GM19467 (cell line): ENCODE results near the gene TRPV3.
"Not testable (repeated sequence)": the region's sequence is repeated elsewhere in the genome, so short reads cannot be mapped to it uniquely, and the experiment has no call there.

Experiments used
- ATAC-seq: cut with Tn5 transposase; IDR thresholded peaks from one replicate; pipeline ENCODE4 v1.9.1; 2021; ENCODE audit warnings: mild to moderate bottlenecking, moderate library complexity; ENCODE audit not compliant: unreplicated experiment

Gene TRPV3

DNA sequence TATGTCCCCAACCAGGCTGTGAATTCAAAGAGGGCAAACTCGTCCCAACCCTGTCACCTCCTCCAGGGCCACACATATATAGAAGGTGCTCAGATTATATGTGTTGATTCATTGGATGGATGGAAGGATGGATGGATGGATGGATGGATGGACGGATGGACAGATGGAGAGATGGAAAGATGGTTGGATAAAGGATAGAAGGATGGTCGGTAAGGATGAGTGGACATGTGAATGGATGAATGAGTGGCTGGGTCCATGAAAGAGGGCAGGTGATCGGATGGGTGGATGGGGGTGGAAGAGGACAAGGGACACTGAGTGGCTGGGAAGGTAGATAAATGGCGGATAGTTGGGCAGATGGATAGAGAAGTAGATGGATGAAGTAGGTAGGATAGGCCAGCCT is 30.1 kb downstream of the TRPV3 start:
- no peak for ATAC-seq

- ATAC-seq = no peak
Measured at GRCh38 chr17:3526971-3527370, 30.6 kb downstream of the TRPV3 start.

GRCh38 chr17:3526491-3526890 is 31.1 kb downstream of the TRPV3 start:
- ATAC-seq = no peak

GRCh38 chr17:3524024-3524423 is 33.6 kb downstream of the TRPV3 start:
- no peak for ATAC-seq

- not testable (repeated sequence) for ATAC-seq
Measured at GRCh38 chr17:3519472-3519871, 38.1 kb downstream of the TRPV3 start.

DNA sequence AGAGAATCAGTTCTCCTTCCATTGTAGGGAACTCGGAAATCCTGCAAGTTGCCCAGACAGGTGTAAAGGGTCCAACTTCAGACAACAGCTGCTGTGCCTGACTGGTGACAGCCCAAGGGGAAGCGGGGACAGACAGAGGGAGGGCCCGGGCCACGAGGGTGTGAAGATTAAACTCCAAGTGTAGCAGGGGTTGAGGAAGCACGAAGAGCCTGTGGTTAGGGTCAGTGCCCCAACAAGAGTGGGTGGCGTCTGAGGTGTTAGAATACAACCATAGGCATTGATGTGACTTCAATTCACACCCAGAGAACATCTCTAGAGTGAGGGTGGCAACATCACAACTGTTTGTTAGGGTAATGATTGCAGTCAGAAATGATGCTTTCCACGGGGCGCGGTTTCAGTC is 42.7 kb downstream of the TRPV3 start:
- no peak for ATAC-seq

GRCh38 chr17:3514167-3514566 is 43.4 kb downstream of the TRPV3 start:
- ATAC-seq = not testable (repeated sequence)

- ATAC-seq = no peak
Measured at GRCh38 chr17:3513305-3514035, 44.1 kb downstream of the TRPV3 start.

DNA sequence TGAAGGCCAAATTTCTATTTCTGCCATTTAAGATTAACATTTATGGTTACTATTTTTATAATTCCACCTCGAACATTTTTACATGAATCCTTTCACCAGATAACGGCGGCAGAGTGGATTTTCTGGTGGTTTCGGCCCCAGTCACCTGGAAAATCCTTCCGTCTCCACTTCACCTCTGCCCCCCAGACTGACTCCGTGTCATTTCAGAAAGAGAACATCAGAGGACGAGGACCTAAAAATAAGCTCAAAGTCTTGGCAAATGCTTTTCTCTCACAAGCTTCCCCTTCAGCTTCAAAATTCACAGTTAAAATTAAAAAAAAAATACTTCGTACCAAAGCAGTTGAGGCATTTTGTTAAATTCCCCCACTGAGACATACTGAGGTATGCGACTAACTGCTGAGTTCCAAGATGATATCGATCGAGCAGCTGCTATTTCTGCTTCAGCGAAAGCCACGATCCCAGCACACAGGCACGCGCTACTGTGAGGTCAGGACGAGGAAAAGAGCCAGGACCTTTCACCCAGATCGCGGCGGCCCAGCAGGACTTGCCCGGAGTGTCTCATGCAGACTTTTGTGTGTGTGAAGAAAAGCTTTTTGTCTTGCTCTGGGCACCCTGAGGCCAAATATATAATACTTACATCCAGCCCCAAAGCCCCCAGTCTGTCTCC is 45.0 kb downstream of the TRPV3 start:
- no peak for ATAC-seq

GRCh38 chr17:3511852-3512504 is 45.6 kb downstream of the TRPV3 start:
- ATAC-seq = no peak

- no peak for ATAC-seq
Measured at GRCh38 chr17:3510090-3510489, 47.5 kb downstream of the TRPV3 start.

GRCh38 chr17:3507869-3508268 is 49.7 kb downstream of the TRPV3 start:
- ATAC-seq = no peak

DNA sequence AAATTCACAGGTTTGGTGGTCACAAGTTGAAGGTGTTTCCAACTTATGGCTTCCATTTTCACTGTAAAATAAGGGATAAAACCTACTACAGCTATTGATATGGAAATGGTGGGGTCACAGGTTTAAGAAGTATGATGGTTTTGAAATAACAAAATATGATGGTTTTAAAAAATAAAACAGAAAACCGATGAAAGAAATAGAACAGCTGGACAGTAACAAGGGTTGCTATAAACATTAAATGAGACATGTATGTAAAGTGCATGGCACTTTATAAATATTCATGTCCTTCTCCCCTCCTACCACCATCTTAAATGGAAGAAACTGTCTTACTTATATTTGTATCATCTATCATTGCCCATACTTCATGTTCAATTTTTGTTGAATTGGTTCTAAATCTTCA is 50.5 kb downstream of the TRPV3 start:
- no peak for ATAC-seq

DNA sequence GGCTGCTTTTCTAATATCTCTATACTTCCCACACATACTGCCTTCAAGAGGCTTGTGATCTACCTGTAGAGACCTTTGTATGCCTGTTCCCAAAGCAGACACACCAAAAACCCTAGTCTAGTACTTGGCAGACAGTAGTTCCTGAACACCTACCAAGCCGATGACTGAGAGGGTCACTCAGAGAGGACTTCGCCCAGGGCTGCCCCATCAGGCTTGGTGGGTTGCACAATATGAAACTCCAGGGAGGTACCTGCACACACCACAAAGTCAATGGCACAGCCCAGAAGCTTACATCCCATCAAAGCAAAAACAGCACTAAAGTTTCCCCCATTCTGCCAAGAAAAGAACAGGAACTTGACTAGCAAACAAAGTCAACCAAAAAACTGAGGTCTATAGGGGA is 51.6 kb downstream of the TRPV3 start:
- no peak for ATAC-seq

DNA sequence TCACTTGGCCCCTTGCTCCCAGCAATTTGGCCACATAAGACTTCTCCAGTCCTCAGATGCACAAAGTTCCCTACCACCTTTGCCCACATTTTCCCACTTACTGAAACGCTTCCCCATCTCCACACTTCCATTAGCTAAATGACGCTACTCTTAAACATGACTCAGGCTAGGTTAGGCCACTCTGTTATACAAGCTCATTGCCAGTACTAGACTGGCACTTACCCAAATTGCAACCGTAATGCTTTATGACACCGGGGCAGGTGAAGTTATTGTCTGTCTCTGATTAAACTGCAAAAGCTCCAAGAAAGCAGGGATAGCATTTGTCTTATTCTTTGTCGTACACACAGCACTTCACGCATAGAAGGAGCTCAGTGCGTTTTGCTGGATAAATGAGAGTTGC is 52.6 kb downstream of the TRPV3 start:
- ATAC-seq = no peak

GRCh38 chr17:3503285-3503684 is 54.3 kb downstream of the TRPV3 start:
- no peak for ATAC-seq

GRCh38 chr17:3502466-3502865 is 55.1 kb downstream of the TRPV3 start:
- no peak for ATAC-seq

GRCh38 chr17:3501344-3501743 is 56.3 kb downstream of the TRPV3 start:
- ATAC-seq = no peak

GRCh38 chr17:3497101-3497500 is 60.5 kb downstream of the TRPV3 start:
- ATAC-seq = no peak

GRCh38 chr17:3485481-3486068 is 72.0 kb downstream of the TRPV3 start:
- ATAC-seq = no peak

DNA sequence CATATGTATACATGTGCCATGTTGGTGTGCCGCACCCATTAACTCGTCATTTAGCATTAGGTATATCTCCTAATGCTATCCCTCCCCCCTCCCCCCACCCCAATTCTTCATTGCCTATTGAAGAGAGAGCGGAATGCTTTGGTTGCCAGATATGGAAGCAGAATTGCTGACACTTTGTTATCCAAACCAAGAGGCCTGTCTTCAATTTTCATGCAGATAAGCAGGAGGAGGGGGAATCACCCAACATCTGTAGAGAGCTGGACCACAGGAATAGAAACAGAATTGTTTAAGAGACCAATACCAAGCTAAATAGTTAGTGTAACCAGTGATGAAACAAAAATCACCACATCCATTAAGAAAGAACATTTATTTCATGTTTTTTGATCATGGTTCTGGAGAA is 74.8 kb downstream of the TRPV3 start:
- no peak for ATAC-seq

DNA sequence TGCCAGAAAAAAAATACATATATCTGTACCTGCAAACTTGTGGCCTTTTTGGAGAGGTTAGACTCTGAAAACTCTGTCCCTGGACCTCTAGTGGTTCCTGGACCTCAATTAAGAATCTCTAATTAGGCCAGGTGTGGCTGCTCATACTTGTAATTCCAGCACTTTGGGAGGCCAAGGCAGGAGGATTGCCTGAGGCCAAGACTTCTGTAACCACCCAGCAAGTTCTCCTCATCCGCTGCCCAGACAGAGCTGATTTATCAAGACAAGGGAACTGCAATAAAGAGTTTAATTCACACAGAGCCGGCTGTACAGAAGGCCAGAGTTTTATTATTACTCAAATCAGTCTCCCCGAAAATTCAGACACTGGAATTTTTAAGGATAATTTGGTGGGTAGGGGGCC is 77.6 kb downstream of the TRPV3 start:
- ATAC-seq = no peak
